ENCODE data around the gene PDAP1.
"Not testable (repeated sequence)": the region's sequence is repeated elsewhere in the genome, so short reads cannot be mapped to it uniquely, and the experiment has no call there.

PDAP1 gene

DNA sequence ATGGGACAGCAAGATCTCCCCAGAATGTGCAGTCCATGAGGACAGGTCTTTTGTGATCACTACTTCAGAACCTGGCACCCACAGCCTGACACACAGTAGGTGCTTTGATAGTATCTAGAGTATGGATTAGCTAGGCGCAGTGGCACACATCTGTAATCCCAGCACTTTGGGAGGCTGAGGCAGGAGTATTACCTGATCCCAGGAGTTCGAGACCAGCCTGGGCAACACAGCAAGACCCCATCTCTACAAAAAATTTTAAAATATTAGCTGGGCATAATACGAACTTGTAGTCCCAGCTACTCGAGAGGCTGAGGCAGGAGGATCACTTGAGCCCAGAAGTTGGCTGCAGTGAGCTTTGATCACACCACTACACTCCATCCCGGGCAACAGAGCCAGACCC lies 56.1 kb downstream of the PDAP1 start:
- DNase-seq (ENCODE audit: low read depth, low spot score) = no peak

DNA sequence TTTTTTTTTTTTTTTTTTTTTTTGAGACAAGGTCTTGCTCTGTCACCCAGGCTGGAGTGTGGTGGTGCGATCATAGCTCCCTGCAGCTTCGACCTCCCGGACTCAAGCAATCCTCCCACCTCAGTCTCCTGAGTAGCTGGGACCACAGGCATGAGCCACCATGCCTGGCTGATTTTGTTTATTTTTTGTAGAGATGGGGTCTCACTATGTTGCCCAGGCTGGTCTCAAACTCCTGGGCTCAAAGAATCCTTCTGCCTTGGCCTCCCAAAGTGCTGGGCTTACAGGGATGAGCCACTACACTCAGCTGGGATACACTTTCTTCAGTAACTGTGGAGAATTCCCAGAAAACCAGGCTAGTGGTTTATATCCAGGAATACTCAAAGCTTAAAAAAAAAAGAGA lies 57.8 kb downstream of the PDAP1 start:
- not testable (repeated sequence) for DNase-seq (ENCODE audit: low read depth, low spot score)
